Measurements from ENCODE around the gene RAB34.
"Not testable (repeated sequence)": the region's sequence is repeated elsewhere in the genome, so short reads cannot be mapped to it uniquely, and the experiment has no call there.

Gene RAB34

DNA sequence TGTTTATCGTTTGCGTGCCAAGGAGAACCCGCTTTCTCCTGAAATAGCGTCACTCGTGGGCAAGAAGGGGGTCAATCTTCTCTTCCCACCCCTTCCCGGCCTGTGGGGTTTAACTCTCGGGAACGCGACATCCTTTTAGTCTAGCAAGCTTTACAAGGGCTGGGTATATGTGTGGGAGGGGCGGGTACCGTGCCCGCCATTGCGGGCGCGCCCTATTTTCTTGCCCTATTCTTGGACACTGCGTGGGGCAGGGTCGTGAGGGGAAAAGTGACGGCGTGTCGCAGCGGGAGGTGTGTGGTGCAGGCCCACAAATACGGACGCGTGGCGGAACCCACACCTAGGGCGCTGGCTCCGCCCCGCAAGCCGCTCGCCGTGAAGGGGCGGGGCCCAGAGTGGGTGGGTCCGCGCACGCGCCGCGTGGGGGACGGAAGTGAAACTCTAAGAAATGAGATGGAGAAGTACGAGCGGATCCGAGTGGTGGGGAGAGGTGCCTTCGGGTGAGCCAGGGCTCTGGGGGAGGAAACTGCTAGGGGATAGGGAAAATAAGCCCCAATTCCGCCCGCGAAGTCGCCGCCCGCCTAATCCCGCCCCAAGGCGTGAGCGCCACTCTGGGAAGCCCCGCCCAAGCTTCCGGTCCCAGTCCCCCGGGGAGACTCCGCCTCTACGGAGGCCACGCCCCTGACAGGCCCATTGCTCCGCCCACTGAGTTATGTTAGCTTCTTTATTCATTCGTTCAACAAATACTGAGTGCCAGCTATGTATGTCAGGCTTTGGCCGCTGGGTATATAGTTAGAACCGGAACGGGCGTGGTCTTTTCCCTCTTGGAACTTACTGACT lies 10.9 kb upstream of the RAB34 start, which contains the start of gene NEK8:
Gene NEK8, plus strand, starts transcription at position 425 of the 837 bp plus-strand sequence. Its CDS starts 26 bp downstream, at position 451.
- peak; percentile 96 for DNase-seq (ENCODE audit: low spot score)

DNA sequence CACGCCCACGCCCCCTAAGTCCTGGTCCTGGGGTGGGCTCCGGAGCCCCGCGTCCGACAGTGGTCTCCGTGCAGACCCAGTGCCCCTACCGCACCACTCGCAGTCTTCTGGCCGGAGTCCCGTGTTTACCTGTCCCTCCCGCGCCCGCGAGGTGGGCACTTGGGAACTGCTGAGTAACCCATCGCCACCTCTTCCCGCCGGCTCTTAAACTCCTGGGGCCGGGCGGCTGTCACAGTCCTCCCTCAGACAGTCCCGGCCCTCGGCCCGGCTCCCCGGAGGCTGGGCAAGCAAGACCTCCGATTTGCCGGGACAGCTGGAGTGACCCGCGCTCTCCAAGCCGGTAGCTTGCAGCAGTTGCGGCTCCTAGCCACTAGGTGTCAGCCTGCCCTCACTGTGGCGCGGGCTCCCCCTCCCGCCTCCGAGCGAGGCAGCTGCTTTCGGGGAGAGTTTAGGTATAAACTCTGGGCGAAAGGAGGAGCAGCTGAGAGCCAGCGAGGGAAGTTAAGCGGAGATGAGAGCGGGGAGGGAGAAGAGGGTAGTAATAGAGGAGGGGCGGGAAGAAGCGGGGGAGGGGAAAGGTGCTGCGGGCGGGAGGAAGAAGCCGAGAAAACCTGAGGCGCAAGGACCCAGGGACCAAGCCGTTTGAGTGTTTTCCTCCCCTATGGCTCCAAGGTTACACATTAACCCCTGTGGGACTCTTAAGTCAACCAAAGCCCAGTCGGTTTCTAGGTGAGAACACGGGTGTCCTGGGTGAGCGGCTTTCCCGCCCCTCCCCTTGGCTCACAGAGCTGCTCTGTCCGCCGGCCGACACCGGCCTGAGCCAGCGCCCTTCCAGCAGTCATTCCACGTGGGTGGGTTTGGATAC lies 9.2 kb upstream of the RAB34 start:
- DNase-seq (ENCODE audit: low spot score): peak; percentile 88

DNA sequence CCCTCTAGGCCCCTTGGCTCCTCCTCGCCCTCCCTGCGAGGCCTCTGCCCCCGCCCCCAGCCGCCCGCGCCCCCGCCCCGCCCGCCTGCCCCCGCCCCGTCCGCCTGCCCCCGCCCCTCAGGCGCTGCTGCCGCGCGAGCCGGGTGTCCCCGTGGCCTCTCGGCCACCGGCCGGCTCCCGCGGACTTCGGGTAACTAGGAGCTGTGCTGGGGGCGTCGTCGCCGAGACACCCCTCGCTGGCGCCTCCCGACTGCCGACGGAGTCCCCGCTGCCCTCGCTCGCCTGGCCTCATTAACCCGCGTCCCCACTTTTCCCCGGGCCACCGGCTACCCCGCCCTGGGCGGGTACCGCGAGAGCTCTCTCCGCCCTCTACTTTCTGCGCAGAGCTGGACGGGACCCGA lies 8.6 kb upstream of the RAB34 start, which contains the start of gene TLCD1:
Gene TLCD1, minus strand, starts transcription at position 8 of the 401 bp plus-strand sequence. CDS start 136 bp downstream, outside the sequence.
- no peak for DNase-seq (ENCODE audit: low spot score)

DNA sequence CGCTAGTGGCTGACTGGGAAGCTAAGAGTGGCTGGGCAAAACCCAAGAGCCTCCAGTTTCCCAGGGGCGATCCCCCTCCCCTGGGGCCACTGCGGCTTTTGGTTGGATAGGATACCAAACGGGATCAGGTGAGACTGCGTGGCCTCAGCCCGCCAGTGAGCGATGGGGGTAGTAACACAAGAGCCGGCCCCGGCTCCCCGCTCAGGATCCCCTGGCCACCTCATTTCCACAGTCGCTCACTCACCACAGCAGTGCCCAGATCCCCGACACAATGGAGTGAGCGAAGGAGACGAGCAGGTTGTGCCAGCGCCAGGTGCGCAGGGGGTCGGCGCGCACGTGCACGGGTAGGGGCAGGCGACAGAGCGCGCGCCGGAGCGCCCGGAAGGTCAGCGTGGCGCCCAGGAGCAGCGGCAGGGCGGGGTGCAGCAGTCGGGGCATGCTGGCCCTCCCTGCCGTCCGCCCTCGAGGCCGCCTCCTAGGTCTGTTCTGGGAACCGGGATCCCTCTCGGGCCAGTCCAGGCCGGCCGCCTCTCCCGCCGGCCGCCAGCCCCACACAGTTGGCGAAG lies 8.1 kb upstream of the RAB34 start:
- DNase-seq (ENCODE audit: low spot score): peak; percentile 86

DNA sequence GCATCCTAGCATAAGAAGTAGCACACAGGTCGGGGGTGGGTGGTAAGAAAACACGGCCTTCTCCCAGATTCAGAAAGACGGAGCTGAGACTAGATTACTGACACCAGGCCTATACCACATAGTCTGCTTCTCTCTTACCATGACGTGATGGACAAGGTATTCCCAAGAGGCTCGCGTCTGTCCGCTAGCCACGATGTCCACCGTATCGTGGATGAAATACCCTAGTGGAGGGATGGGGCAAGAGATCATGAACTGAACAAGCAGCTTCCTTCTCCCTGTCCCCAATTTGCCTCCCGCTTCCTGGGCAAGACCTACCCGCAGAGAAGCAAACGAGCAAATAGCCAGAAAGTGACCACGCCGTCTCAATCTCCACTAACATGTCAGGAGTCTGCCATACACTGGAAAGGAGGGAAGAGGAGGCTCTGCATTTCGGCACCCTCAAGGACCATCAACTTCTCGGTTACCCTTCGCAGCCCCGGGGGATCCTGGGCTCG lies 7.5 kb upstream of the RAB34 start:
- DNase-seq (ENCODE audit: low spot score): no peak

DNA sequence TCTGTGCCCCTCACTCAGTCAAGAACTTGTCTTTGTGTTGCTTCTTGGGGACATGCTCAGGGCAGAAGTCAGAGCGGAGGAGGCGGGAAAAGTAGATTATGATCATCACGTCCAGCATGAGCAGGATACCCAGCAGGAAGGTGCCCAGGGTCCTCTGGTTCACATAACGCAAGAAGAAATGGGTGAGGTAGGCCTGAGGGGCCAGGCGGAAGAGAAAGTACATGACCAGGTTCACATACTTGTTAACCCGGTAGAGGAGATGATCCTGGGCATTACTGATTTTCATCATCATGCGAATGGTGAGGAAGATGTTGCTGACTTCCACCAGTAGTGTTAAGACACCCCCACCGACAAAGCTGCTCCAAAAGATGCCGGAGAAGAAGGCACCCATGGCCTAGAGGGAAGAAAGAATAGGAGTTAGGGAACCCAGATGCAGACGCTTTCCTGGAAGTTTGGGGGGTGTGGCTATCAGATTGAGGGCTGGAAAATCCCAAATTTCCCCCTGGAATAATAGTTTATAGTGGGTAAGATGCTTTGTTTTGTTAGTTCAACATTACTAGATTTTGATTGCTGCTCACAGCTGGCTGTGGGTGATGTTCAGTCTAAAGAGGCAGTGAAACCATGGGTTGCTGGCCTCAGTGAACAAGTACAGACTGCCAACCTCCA lies 7.0 kb upstream of the RAB34 start:
- no peak for DNase-seq (ENCODE audit: low spot score)

DNA sequence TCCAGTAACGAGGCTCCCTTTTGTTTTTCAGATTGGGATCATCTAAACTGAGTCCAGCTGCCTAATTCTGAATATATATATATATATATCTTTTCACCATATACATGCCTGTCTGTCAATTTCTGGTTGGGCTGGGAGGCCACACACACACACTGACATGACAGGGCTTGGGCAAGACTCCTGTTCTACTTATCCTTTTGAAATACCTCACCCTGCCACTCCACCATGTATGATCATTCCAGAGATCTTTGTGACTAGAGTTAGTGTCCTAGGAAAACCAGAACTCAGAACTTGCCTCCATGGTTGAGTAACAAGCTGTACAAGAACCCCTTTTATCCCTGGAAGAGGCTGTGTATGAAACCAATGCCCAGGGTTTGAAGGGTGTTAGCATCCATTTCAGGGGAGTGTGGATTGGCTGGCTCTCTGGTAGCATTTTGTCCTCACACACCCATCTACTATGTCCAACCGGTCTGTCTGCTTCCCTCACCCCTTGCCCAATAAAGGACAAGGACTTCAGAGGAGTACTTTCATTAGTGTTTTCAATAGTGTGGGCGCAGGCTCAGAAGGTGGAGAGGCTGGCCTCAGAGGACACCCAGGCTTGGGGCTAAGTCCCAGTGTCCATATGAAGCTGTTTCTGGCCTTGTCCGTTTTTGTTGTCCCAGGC lies 6.3 kb upstream of the RAB34 start:
- not testable (repeated sequence) for DNase-seq (ENCODE audit: low spot score)

DNA sequence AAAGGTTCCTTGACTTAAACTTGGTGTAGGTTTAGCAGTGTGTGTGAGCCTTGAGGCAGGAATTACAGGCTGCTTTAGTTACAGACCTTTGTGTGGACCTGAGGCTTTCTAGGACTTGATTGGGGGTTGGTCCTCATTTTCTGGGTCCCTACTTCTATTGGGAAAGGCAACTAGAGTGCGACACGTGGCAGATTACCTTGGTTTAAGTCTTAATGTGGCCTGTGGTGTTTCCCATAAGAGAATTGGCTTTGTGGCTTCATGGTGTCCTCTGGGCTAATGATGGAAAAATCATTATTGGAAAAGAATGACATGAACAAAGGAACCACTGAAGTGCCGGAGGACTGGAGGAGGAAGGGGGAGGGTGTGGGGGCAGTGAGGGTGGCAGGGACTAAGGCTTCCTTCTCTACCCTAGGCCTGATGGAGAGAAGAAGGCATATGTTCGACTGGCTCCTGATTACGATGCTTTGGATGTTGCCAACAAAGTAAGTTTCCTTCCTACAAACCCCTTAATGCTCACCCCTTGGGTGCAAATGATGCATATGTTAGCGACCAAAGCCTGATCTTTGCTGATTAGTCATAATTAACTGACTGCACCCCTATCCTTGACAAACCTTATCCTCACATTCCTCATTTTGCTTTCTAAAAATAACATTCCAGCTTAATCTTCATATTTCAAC lies 5.6 kb upstream of the RAB34 start:
- no peak for DNase-seq (ENCODE audit: low spot score)

DNA sequence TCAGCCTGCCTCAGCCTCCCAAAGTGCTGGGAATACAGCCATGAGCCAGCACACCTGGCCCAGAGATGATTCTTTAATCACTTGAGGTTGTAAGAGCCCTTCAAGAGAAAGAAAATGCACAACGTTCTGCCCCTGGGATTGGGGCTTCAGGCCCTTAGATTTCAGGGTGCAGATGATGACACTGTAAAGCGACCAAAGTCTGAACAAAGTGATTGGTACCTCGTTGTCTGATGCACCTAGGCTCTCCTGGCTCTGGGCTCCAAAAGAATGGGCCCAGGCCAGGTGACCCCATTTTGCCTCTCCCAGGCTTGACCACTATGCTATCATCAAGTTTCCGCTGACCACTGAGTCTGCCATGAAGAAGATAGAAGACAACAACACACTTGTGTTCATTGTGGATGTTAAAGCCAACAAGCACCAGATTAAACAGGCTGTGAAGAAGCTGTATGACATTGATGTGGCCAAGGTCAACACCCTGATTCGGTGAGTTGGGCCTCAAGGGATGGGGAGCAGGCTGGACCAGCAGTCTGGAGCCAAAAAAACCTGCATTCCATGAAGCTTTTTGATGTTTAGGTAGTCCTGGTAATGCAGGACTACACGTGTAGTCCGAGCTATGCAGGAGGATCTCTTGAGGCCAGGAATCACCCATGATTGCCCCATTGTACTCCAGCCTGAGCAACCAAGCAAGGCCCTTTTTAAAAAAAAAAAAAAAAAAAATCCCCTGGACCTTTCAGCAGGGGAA lies 4.9 kb upstream of the RAB34 start:
- DNase-seq (ENCODE audit: low spot score): no peak

DNA sequence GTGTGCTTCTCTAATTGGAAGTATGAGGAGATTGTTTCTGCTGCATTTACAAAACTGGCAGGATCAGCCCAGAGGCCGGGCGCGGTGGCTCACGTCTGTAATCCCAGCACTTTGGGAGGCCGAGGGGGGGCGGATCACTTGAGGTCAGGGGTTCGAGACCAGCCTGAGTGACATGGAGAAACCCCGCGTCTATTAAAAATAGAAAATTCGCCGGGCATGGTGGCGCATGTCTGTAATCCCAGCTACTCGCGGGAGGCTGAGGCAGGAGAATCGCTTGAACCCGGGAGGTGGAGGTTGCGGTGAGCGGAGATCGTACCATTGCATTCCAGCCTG lies 3.3 kb upstream of the RAB34 start:
- not testable (repeated sequence) for DNase-seq (ENCODE audit: low spot score)

DNA sequence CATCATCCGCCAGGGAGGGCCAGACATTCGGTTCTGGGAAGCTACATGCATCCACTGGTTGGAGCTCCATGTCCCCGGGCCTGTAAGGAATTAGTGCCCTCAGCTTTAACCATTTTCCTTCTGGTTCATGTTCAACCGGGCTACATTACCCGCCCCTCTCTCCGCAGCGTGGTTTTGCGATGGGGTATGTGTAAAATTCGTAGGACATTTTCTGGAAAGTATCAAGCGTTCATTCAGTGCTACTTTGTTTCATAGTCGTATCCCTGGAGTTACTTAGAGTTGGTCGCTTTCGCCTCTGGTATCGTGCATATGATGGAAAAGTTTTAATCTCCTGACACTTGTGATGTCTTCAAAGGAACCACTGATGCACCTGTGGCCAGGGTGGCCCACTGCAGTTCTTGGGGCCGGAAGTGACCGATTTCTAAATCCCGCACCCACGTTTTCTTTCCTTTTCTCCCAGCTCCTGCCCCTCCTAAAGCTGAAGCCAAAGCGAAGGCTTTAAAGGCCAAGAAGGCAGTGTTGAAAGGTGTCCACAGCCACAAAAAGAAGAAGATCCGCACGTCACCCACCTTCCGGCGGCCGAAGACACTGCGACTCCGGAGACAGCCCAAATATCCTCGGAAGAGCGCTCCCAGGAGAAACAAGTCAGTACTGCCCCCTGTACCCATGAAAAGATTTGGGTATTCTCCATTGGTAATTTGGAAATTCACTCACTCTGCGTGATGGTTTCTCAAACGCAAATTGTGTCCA lies 2.8 kb upstream of the RAB34 start:
- DNase-seq (ENCODE audit: low spot score): peak; percentile 3

DNA sequence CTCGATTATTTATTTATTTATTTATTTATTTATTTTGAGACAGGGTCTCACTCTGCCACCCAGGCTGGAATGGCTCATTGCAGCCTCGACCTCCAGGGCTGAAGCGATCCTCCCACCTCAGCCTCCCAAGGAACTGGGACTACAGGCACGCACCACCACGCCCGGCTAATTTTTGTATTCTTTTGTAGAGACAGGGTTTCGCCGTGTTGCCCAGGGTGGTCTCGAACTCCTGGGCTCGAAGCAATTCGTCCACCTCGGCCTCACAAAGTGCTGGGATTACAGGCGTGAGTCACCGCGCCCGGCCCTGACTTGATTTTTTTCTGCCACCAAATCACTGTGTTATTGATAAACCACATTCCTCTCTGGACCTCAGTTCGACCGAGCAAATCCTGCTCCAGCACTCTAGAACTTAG lies 1.4 kb upstream of the RAB34 start:
- no peak for DNase-seq (ENCODE audit: low spot score)

DNA sequence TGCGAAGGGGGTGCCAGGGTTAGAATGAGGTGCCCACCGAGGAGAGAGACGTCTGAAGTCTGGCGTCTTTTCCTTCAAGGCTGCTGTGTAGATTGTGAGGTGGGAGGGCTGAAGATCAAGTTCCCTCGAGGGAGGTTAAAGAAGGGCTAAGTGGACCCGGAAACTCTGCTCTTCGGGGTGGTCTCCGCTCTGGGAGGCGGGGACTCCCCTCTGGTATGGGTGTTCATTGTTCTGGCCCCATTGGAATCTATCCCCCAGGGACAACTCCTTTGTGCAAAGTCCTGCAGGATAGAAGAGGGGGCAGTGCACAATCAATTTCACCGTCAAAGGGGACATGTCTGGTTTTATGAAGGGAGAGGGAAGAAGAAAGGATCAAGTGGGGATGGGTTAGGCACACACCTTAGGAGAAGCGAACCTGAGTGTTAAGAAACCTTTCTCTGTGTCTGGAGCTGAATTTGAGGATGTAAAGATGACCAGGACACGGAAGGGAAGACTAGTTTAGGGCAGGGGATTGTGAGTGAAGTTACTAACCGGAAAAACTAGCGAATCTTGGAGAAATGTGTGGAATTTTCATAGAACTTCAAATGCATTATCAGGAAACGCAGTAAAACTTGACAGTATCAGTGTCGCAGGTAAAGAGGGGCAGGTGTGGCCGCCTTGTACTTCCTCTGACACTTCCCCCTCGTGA lies 809 bp upstream of the RAB34 start:
- no peak for DNase-seq (ENCODE audit: low spot score)

DNA sequence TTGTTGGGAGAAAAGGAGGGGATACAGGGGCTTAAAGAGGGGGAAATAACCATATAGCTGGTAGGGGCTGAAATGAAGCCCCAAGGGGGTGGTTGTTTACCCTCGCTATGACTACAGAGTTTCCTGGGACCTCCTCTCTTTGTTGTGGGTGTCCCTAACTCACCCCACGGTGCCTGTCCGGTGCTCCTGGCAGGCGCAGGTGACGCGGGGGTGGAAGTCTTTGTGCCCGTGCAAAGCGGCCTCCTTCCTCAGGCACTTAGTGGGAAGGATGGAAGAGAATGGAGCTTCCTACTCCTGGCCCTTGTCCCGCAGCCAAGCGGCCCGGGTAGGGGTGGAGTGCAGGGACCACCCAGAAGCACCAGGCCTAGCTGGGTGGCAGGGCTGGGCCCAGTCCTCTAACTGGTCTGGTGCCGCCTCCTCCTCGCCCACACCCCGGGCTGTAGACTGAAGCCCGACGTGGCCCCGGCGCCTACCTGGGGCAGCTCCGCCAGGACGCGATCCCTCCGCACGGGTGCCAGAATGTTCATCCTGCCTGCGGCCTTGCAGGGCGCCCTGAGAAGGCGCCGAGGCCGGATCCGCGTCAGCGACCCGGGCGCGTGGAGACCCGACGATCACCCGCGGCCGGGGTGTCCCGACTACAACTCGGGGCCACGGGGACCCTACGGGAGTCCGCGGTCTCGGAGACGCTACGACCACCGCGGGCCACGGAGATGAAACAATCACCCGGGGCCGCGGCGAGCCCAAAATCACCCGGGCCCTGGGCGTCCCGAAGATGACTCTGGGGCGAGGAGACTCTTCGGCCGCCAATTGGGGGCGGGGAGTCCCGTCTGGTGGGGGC lies 709 bp downstream of the RAB34 start:
- peak; percentile 49 for DNase-seq (ENCODE audit: low spot score)

DNA sequence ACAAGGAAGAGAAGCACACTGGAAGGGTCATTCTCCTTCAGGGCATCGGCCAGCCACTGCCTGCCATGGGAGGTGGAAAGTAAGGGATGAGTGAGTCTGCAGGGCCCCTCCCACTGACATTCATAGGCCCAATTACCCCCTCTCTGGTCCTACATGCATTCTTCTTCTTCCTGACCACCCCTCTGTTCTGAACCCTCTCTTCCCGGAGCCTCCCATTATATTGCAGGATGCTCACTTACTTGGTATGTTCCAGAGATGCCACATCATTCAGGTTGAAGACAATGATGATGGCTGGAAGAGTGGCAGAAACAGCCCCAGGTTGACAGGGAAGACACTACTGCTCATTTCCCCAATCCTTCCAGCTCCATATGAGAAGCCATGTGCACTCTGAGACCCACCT lies 2.5 kb downstream of the RAB34 start:
- no peak for DNase-seq (ENCODE audit: low spot score)

DNA sequence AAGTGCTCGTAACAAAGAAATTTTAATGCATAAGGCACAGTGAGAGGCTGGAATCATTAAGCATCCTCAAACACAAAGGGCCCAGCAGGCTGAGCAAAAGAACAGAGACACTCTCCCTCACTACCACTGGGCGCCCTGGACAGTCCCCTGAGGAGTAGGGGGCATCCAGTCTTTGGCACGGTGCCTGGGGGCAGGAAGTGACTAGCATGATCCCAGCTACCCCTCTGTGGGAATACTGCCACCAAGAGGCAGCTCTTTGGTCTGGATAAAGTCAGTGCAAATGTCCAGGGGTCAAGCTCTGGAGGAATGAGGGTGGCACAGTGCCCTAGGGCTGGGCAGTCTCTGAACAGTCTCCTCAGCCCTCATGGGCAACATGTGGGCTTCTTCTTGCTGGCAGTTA lies 3.4 kb downstream of the RAB34 start:
- DNase-seq (ENCODE audit: low spot score): no peak

DNA sequence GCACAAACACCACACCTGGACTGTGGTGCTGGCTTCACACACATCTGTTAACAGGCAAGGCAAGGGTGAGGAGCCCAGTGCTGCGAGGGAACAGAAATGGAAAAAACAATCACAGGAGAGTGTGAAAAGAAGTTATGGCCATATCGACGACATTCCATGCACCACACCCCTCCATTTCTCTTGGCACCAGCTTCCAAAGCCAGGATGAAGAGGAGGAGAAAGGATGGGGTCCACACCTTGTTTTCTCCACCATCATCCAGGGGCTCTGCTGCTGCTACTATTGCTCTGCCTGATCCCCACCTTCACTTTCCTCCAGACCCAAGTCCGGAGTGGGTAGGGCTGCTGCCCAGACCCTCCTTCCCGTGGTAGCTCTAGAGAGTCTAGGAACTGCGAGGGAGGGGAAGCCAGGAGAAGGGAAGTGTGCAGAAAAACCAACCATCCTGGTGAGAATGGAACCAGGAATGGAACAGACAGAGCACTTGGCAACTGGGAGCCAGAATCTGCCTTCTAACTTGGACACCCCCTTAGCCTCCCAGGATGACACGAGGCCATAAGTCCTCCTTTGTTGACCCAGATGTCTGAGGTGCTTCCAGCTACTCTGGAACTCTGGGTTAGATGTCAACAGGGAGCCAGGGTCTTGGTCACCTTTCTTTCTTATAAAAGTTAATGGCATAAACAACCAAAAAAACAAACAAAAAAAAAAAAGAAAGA lies 4.8 kb downstream of the RAB34 start:
- DNase-seq (ENCODE audit: low spot score): no peak

All from AG20443 (cell line).